ENCODE results near the gene CNN2. TPM values are rescaled to one million over a fixed set of nuclear protein-coding genes. Genes with fewer than 3 reads are reported as not detected.

Gene CNN2
- total RNA-seq, 1 experiment from 2014 or later: 333 TPM

GRCh38 chr19:1081301-1082164, 55.1 kb downstream of the CNN2 start:
- no peak for DNase-seq (ENCODE audit: low read depth)

GRCh38 chr19:1082165-1082927, 55.9 kb downstream of the CNN2 start:
- DNase-seq (ENCODE audit: low read depth): no peak

GRCh38 chr19:1082928-1083816, 56.8 kb downstream of the CNN2 start:
- DNase-seq (ENCODE audit: low read depth): no peak

- DNase-seq (ENCODE audit: low read depth): no peak
These were observed 57.8 kb downstream of the CNN2 start for GRCh38 chr19:1084024-1084868.

- DNase-seq (ENCODE audit: low read depth): no peak
These were observed 58.7 kb downstream of the CNN2 start for GRCh38 chr19:1085053-1085658.

GRCh38 chr19:1085676-1086442, 59.5 kb downstream of the CNN2 start:
- DNase-seq (ENCODE audit: low read depth): no peak

- no peak for DNase-seq (ENCODE audit: low read depth)
These were observed 60.2 kb downstream of the CNN2 start for GRCh38 chr19:1086613-1087012.

GRCh38 chr19:1087813-1088415, 61.5 kb downstream of the CNN2 start:
- no peak for DNase-seq (ENCODE audit: low read depth)

- DNase-seq (ENCODE audit: low read depth): no peak
These were observed 62.1 kb downstream of the CNN2 start for GRCh38 chr19:1088416-1089010.

Other genes starting within 250 kb of the CNN2 start
- 184 and 196 TPM in 2 replicates for gene PTBP1, start 229.2 kb upstream of the CNN2 start, total RNA-seq (2014; rRNA removed; shearing (Covaris generic))
- gene PLPPR3, start 204.7 kb upstream of the CNN2 start, total RNA-seq (2014; rRNA removed; shearing (Covaris generic)): 2.3 and 3.8 TPM in 2 replicates
- not detected in 2 replicates for gene AZU1, start 198.8 kb upstream of the CNN2 start, total RNA-seq (2014; rRNA removed; shearing (Covaris generic))
- not detected in 2 replicates for gene PRTN3, start 185.6 kb upstream of the CNN2 start, total RNA-seq (2014; rRNA removed; shearing (Covaris generic))
- gene ELANE, start 174.3 kb upstream of the CNN2 start, total RNA-seq (2014; rRNA removed; shearing (Covaris generic)): not detected in 2 replicates
- 0.52 and 0.89 TPM in 2 replicates for gene CFD, start 166.9 kb upstream of the CNN2 start, total RNA-seq (2014; rRNA removed; shearing (Covaris generic))
- 22.7 and 32.8 TPM in 2 replicates for gene MED16, start 133.4 kb upstream of the CNN2 start, total RNA-seq (2014; rRNA removed; shearing (Covaris generic))
- not detected in 2 replicates for gene RNU6-9, start 133.1 kb upstream of the CNN2 start, total RNA-seq (2014; rRNA removed; shearing (Covaris generic))
- 30.4 and 37.0 TPM in 2 replicates for gene R3HDM4, start 113.4 kb upstream of the CNN2 start, total RNA-seq (2014; rRNA removed; shearing (Covaris generic))
- not detected in 2 replicates for gene KISS1R, start 109.3 kb upstream of the CNN2 start, total RNA-seq (2014; rRNA removed; shearing (Covaris generic))
- gene ARID3A, start 100.6 kb upstream of the CNN2 start, total RNA-seq (2014; rRNA removed; shearing (Covaris generic)): 0.71 and 3.7 TPM in 2 replicates
- 48.9 and 70.4 TPM in 2 replicates for gene WDR18, start 42.3 kb upstream of the CNN2 start, total RNA-seq (2014; rRNA removed; shearing (Covaris generic))
- not detected in 2 replicates for gene GRIN3B, start 26.2 kb upstream of the CNN2 start, total RNA-seq (2014; rRNA removed; shearing (Covaris generic))
- gene TMEM259, start 5.5 kb upstream of the CNN2 start, total RNA-seq (2014; rRNA removed; shearing (Covaris generic)): 99.9 and 126 TPM in 2 replicates
- not detected in 2 replicates for gene RNU6-2, start 5.1 kb upstream of the CNN2 start, total RNA-seq (2014; rRNA removed; shearing (Covaris generic))
- gene ABCA7, start 13.5 kb downstream of the CNN2 start, total RNA-seq (2014; rRNA removed; shearing (Covaris generic)): 9.3 and 13.5 TPM in 2 replicates
- 12.7 and 40.8 TPM in 2 replicates for gene ARHGAP45, start 40.6 kb downstream of the CNN2 start, total RNA-seq (2014; rRNA removed; shearing (Covaris generic))
- gene POLR2E, start 68.8 kb downstream of the CNN2 start, total RNA-seq (2014; rRNA removed; shearing (Covaris generic)): 145 and 164 TPM in 2 replicates
- 684 and 697 TPM in 2 replicates for gene GPX4, start 77.4 kb downstream of the CNN2 start, total RNA-seq (2014; rRNA removed; shearing (Covaris generic))
- 9.3 and 17.4 TPM in 2 replicates for gene SBNO2, start 147.7 kb downstream of the CNN2 start, total RNA-seq (2014; rRNA removed; shearing (Covaris generic))
- 31.5 and 71.6 TPM in 2 replicates for gene STK11, start 179.2 kb downstream of the CNN2 start, total RNA-seq (2014; rRNA removed; shearing (Covaris generic))
- gene CBARP, start 211.4 kb downstream of the CNN2 start, total RNA-seq (2014; rRNA removed; shearing (Covaris generic)): 0.44 and 4.4 TPM in 2 replicates
- 45.0 and 69.8 TPM in 2 replicates for gene ATP5F1D, start 215.1 kb downstream of the CNN2 start, total RNA-seq (2014; rRNA removed; shearing (Covaris generic))
- gene MIDN, start 222.0 kb downstream of the CNN2 start, total RNA-seq (2014; rRNA removed; shearing (Covaris generic)): 4.5 and 11.0 TPM in 2 replicates
- 115 and 145 TPM in 2 replicates for gene CIRBP, start 242.7 kb downstream of the CNN2 start, total RNA-seq (2014; rRNA removed; shearing (Covaris generic))
- 108 and 128 TPM in 2 replicates for gene FAM174C, start 248.9 kb downstream of the CNN2 start, total RNA-seq (2014; rRNA removed; shearing (Covaris generic))

All from M059J (cell line).